Body of pancreas (tissue), 4 donors: Measurements from ENCODE around the gene SLC41A3. TPM values are rescaled to one million over a fixed set of nuclear protein-coding genes. Genes with fewer than 3 reads are reported as not detected.

Experiments
- ATAC-seq: fragments of 150-250 bp; one replicate; pipeline ENCODE4 v1.9.1; 2016
- DNase-seq, 4 donors: peaks; one replicate each; pipeline ENCODE4 v3.0.0-alpha.2; 2019
- H3K27ac ChIP-seq, 4 donors: fragments of 200-600 bp; sonication (generic); 1 replicate in 3 of 4; 2 replicates in 1 of 4; pipeline versions ENCODE4 v1.5.1 to v1.6.1; 2016 to 2019; ENCODE audit warnings: mild to moderate bottlenecking in 1 of 4, mixed read lengths in 1 of 4, moderate library complexity in 1 of 4
- H3K27me3 ChIP-seq, 2 donors: fragments of 200-600 bp; sonication (generic); one replicate each; pipeline ENCODE4 v1.6.0; 2016; ENCODE audit warnings: mild to moderate bottlenecking in 1 of 2
- H3K36me3 ChIP-seq, 2 donors: fragments of 200-600 bp; sonication (generic); replicated peaks in 1 of 2; 2 replicates each; pipeline ENCODE4 v1.5.1; 2016; ENCODE audit warnings: low read depth in 2 of 2; ENCODE audit not compliant: insufficient read depth in 1 of 2
- H3K4me1 ChIP-seq: fragments of 200-600 bp; sonication (generic); one replicate; pipeline ENCODE4 v1.6.0; 2016
- H3K4me3 ChIP-seq, 2 donors: fragments of 200-600 bp; sonication (generic); 1 replicate in 1 of 2; 2 replicates in 1 of 2; pipeline ENCODE4 v1.5.1; 2016 to 2019
- H3K9me3 ChIP-seq, 3 donors: fragments of 200-600 bp; sonication (generic); 1 replicate in 2 of 3; 2 replicates in 1 of 3; pipeline ENCODE4 v1.5.1; 2016
- CTCF ChIP-seq, 7 experiments: fragments of 450-650 bp in 4 of 7; fragments of 200-600 bp in 3 of 7; sonication (generic) in 3 of 7; IDR thresholded peaks; one replicate each; pipeline ENCODE4 v1.5.1; 2016 to 2019; ENCODE audit warnings: antibody characterized with exemption in 7 of 7
- POLR2A ChIP-seq, 3 donors: fragments of 450-650 bp; IDR thresholded peaks; one replicate each; pipeline ENCODE4 v1.6.1; 2016; ENCODE audit warnings: antibody characterized with exemption in 3 of 3, mild to moderate bottlenecking in 2 of 3
- WGBS, 2 donors: methylation state at CpG; one replicate each; pipeline ENCODE4 v1.1.5; 2017; 5-methylcytosine and 5-hydroxymethylcytosine counted together
- intact Hi-C: fragments of 100-400 bp; cut with DNase I; formaldehyde crosslinking; loops from one replicate; pipeline ENCODE4 v1.15.1; 2023
- total RNA-seq, 2 donors: library from RNA; depleted of rRNA; stranded (reverse); fragments of >200 nt; gene quantifications; one replicate each; pipeline ENCODE4 v1.1.0, GENCODE V29; 2016

The SLC41A3 gene
- total RNA-seq, 2 donors from 2014 or later: 27.4 to 41.0 TPM

GRCh38 chr3:126035362-126036050 lies 48.4 kb downstream of the SLC41A3 start:
- no peak overlapping the region for H3K27ac ChIP-seq
- ATAC-seq (no peak), DNase-seq (no peak)
- H3K27me3 ChIP-seq: no peaks in the 10 kb centered on the region
- no peak for TF ChIP-seq CTCF (IDR thresholded peaks at IDR 0.05)
- no peak for TF ChIP-seq POLR2A (IDR thresholded peaks at IDR 0.05)
- H3K4me1 ChIP-seq: no peaks in the 10 kb centered on the region
- intact Hi-C loops: no loop called here
- no peaks in the 10 kb centered on the region for H3K9me3 ChIP-seq
- H3K36me3 ChIP-seq: no peaks in the 10 kb centered on the region
- WGBS, 2 donors: 94 to 95% methylated on average over 12 of the region's 12 CpGs
- H3K4me3 ChIP-seq: no peak overlapping the region

GRCh38 chr3:126034481-126035361 lies 49.2 kb downstream of the SLC41A3 start:
- TF ChIP-seq POLR2A (IDR thresholded peaks at IDR 0.05) (no peak), CTCF (IDR thresholded peaks at IDR 0.05) (no peak)
- ATAC-seq: no peak
- H3K4me1 ChIP-seq: no peaks in the 10 kb centered on the region
- H3K9me3 ChIP-seq: no peaks in the 10 kb centered on the region
- no peak for DNase-seq
- intact Hi-C loops: no loop called here
- WGBS, 2 donors: 71 to 76% methylated on average over 11 of the region's 11 CpGs
- H3K27me3 ChIP-seq: no peaks in the 10 kb centered on the region
- no peak overlapping the region for H3K27ac ChIP-seq
- H3K36me3 ChIP-seq: no peaks in the 10 kb centered on the region
- H3K4me3 ChIP-seq: no peak overlapping the region

- 83 to 84% methylated on average over 5 of the region's 5 CpGs for WGBS, 2 donors
- Histone ChIP-seq H3K9me3 (no peaks in the 10 kb centered on the region), H3K27me3 (no peaks in the 10 kb centered on the region), H3K4me3 (no peak overlapping the region), H3K36me3 (no peaks in the 10 kb centered on the region), H3K4me1 (no peaks in the 10 kb centered on the region), H3K27ac (no peak overlapping the region)
- intact Hi-C loops: no loop called here
- ATAC-seq (no peak), DNase-seq (no peak)
- TF ChIP-seq POLR2A (IDR thresholded peaks at IDR 0.05): no peak
- no peak for TF ChIP-seq CTCF (IDR thresholded peaks at IDR 0.05)
These were observed 50.2 kb downstream of the SLC41A3 start for GRCh38 chr3:126033765-126034164.

GRCh38 chr3:126033051-126033745 lies 50.7 kb downstream of the SLC41A3 start:
- TF ChIP-seq POLR2A (IDR thresholded peaks at IDR 0.05) (no peak), CTCF (IDR thresholded peaks at IDR 0.05) (no peak)
- peaks cover 0 to 5% (median 0%) of the 10 kb centered on the region in 3 donors for H3K9me3 ChIP-seq
- ATAC-seq: no peak
- no peaks in the 10 kb centered on the region for H3K36me3 ChIP-seq
- intact Hi-C loops: no loop called here
- no peak overlapping the region for H3K27ac ChIP-seq
- no peaks in the 10 kb centered on the region for H3K4me1 ChIP-seq
- no peaks in the 10 kb centered on the region for H3K27me3 ChIP-seq
- no peak overlapping the region for H3K4me3 ChIP-seq
- 72 to 94% methylated on average over 3 of the region's 3 CpGs for WGBS, 2 donors
- no peak for DNase-seq
